Measurements from ENCODE around the gene NPM3. TPM values are rescaled to one million over a fixed set of nuclear protein-coding genes. Genes with fewer than 3 reads are reported as not detected.
A peak's percentile ranks its signal among the peaks of the same experiment; 100 is the strongest.

The NPM3 gene
- total RNA-seq = 69.9 and 72.0 TPM in 2 replicates

- no peak for DNase-seq (ENCODE audit: extremely low read depth, low read depth, low spot score)
Observed at GRCh38 chr10:101782811-101783735, at the start of gene NPM3. TSS of gene NPM3 (minus strand) at chr10:101783446. CDS start at chr10:101783390, 56 bp downstream.

GRCh38 chr10:101832325-101832771 lies 49.1 kb upstream of the NPM3 start:
- DNase-seq (ENCODE audit: extremely low read depth, low read depth, low spot score) = no peak

GRCh38 chr10:101831169-101831811 lies 48.0 kb upstream of the NPM3 start:
- no peak for DNase-seq (ENCODE audit: extremely low read depth, low read depth, low spot score)

GRCh38 chr10:101830322-101831168 lies 47.3 kb upstream of the NPM3 start:
- no peak for DNase-seq (ENCODE audit: extremely low read depth, low read depth, low spot score)

GRCh38 chr10:101829561-101830315 lies 46.5 kb upstream of the NPM3 start:
- no peak for DNase-seq (ENCODE audit: extremely low read depth, low read depth, low spot score)

- no peak for DNase-seq (ENCODE audit: extremely low read depth, low read depth, low spot score)
Observed at GRCh38 chr10:101828766-101829551, 45.7 kb upstream of the NPM3 start.

GRCh38 chr10:101827919-101828600 lies 44.8 kb upstream of the NPM3 start:
- DNase-seq (ENCODE audit: extremely low read depth, low read depth, low spot score) = no peak

- no peak for DNase-seq (ENCODE audit: extremely low read depth, low read depth, low spot score)
Observed at GRCh38 chr10:101826852-101827434, 43.7 kb upstream of the NPM3 start.

GRCh38 chr10:101824736-101825135 lies 41.5 kb upstream of the NPM3 start:
- no peak for DNase-seq (ENCODE audit: extremely low read depth, low read depth, low spot score)

- no peak for DNase-seq (ENCODE audit: extremely low read depth, low read depth, low spot score)
Observed at GRCh38 chr10:101818872-101819633, 35.8 kb upstream of the NPM3 start.

- peak; percentile 96 for DNase-seq (ENCODE audit: extremely low read depth, low read depth, low spot score)
Observed at GRCh38 chr10:101818119-101818871, 35.0 kb upstream of the NPM3 start, which contains the start of gene OGA. TSS of gene OGA (minus strand) at chr10:101818444. CDS start at chr10:101818022, 422 bp downstream.

- DNase-seq (ENCODE audit: extremely low read depth, low read depth, low spot score) = peak; percentile 71
Observed at GRCh38 chr10:101817337-101818118, 34.3 kb upstream of the NPM3 start.

- DNase-seq (ENCODE audit: extremely low read depth, low read depth, low spot score) = no peak
Observed at GRCh38 chr10:101816913-101817336, 33.7 kb upstream of the NPM3 start.

GRCh38 chr10:101816376-101816775 lies 33.1 kb upstream of the NPM3 start:
- DNase-seq (ENCODE audit: extremely low read depth, low read depth, low spot score) = no peak

- no peak for DNase-seq (ENCODE audit: extremely low read depth, low read depth, low spot score)
Observed at GRCh38 chr10:101814466-101815071, 31.3 kb upstream of the NPM3 start.

GRCh38 chr10:101812606-101813005 lies 29.4 kb upstream of the NPM3 start:
- DNase-seq (ENCODE audit: extremely low read depth, low read depth, low spot score) = no peak
